NCI-H526 (cell line): ENCODE data around the gene CEP128.

Source experiments
- DNase-seq, 2 experiments: peaks; one replicate each; lab custom pipeline; 2025; lab: John Stamatoyannopoulos, UW

CEP128 gene

DNA sequence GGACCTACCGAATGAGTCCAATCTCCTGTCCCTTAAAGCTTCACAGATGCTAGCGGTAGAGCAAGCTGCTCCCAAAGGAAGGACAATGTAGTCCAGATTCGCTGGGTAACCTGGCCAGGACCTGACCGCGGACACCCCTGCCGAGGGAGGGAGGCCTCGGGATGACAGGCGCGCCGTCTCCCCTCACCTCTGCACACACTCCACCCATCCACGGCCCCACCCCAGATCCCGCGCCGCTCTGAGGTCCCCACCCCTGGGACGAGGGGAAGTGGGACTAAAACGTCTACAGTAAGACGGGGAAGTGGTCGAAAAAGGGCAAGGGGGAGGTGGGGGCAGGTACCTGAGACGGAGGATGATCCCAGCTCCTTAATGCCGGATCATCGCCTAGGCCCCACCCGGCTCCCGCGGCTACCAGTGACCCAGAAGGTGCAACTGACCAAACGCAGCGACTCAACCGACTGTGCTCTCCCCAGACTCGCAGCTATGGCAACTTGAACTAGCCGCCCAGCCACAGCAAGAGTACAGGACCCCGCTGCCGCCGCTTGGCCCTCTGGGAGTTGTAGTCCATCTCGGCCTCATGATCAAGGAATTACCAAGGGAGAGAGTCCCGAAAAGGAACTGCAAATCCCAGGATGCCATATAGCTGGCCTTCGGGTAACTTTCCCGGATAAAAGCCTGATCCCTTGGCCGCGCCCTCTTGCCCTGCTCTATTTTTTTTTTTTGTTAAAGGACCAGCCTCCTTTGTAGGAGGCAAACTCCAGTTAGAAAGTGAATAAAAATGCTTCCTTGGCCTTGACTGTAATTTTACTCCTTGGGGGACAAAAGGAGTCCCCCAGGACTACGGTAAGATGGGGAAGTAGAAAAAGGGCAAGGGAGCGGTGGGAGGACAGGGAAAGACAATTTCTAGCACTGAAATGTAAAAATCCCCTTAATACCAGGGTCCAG is at the start of gene CEP128:
Gene CEP128, minus strand, starts transcription at position 498 of the 945 bp plus-strand sequence.
- peak; percentile 96 to 98 for DNase-seq

DNA sequence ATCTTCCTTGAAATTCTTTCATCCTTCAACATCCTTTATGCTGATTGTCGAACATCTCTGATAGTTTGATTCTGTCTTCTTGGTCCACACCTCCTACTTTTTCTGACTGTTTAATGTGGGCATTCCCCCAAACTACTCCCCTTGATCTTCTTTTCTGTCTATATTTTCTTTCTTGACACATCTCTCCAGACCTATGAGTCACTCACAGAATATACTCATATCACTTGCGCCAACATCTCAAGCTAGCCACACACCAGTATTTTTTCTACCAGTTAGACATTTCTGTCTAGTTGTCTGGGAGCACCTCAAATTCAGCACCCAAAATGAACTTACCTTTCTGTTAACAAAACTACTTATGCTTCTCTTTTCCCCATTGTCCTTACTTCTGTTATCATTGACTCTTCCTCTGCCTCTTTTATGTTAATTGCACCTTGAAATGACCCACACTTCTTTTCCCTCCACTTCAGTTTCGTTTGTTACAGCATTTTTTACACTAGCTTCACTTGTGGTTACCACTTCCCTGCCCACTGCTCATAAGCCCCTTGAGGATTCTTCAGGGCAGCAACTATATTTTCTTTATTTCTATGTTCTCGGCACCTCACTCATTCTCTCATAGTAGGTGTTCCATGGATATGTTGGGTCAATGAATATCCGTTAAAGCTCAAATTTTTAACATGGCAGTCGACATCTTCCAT is 47.3 kb upstream of the CEP128 start:
- no peak for DNase-seq

DNA sequence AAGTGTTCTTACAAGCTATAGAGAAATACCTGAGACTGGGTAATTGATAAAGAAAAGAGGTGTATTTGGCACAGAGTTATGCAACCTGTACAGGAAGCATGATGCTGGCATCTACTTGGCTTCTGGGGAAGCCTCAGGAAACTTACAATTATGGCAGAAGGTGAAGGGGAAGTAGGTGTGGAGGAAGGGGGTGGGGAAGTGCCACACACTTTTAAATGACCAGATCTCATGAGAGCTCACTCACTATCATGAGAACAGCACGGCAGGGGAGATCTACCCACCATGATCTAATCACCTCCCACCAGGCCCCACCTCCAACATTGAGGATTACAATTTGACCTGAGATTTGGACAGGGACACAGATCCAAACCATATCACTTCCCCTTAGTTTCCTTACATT is 46.7 kb upstream of the CEP128 start:
- no peak for DNase-seq

DNA sequence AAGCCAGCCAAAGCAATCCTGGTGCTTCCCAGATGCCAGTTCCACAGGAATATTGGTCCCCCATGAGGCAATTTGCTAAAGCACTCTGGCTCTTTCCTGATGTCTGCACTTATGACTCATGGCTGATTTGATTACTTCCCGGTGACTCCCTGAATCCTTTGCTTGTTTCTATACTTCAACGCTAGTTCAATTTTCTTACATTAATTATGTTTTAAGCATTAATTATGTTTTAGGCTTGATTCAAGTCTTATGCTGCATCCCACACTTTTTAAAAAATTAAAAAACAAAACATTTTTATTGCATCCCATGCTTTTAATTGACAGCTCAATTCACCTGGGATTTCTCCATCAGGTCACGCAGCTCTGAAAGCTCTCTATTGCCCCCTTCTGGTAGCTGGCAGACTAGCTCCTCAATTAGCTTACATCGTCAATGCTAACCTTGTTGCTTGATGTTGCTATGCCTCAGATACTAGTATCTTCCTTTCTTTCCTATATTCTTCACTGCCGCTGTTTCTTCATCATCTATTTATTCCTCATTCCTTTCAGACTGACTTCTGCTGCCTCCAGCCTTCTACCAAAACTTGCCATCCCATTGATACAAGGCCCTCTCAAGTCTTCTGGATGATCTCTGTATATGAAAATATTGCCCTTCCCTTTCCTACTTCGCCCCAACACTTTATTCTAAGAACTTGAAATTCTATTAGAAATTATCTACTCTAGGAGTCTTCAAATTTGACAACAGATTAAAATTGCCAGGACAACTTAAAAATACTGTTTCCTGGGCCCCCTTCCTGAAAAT is 45.9 kb upstream of the CEP128 start:
- DNase-seq = peak; percentile 33 to 83

DNA sequence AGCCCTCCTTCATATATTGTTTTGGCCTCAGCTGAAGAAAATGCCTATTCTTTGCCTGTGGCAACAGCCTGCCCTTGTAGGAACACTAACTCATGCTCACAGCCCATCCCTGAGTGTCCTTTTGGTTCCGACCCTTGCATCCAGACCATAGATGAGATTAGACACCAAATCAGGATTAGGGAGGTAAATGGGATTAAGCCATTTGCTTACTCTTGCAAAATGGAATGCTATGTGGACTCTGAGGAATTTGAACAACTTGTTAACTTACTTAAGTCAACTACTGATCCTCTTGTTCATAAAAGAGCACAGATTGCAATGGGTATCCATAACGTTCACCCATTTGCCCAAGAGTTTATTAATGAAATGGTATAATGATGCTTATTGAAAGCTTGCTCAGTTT is 41.2 kb upstream of the CEP128 start:
- no peak for DNase-seq

DNA sequence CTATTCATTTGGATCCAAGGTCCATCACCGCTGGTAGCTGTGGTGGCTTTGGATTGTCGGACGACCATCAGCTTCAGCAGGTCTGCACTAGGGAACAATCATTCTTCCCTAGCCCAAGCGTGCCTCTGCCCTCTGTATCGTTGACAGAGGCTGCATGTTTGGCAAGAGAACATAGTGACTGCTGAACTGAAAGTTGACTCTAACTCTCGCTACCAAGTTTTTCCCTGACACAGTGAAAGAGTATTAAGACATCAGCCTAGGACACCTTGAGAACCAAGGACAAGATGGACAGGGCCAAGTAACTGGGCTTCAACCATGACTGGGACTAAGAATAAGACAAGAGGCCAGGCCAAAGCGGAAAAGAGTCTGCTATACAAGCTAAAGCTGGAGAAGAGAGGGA is 40.1 kb upstream of the CEP128 start:
- no peak for DNase-seq

DNA sequence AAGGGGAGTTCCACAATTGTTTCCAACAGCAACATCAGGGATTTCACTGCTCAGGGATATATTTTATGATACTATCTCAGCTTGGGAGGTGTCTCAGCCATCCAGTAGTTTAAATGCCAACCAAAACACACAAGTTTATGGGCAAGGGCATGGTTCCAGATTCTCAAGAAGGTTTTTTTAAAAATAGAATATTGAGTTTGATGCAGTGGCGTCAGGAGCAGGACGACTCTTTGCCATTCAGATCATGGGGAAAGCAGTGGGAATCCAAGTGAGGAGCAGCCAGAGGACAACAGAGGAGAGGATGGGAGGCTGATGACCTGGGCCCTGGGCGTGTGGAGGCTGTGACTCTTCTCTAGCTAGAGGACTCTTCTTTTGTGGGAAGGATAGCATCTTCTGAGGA is 39.6 kb upstream of the CEP128 start:
- no peak for DNase-seq

DNA sequence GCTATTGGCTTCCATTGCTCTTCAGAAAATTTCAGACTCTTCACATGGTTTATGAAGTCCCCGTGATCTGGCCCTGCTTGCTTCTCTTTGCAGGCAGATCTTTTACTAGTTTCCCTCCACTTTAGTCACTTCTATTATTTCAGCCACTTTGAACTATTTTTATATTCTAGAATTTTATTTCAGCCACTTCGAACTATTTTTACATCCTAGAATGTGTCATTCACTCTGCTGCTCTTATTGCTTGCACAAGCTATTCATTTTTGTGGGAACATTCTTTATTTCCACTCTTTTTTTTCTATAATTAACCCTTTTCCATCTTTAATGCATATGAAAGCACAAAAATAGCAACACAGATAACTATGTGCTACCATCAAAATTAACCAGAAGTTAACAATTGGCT is 38.4 kb upstream of the CEP128 start:
- no peak for DNase-seq

DNA sequence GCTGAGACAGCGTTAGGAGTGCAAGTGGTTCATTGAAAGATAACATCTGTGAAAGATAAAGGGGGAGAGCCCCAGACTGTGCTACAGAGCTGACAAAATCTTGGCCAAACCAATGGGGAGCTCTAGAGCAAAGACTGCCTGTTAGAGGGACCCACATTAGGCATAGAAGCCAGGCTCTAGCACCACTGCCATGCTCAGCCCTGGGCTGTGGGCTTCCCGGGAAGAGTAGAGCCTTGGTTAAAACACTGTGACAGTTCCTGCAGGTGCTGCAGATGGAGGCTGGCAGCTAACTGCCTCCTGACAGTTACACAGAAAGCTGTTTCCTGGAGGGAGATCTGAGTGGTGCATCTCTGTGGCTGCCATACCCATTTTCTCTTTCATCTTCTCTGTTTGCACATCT is 36.9 kb upstream of the CEP128 start:
- DNase-seq = no peak

DNA sequence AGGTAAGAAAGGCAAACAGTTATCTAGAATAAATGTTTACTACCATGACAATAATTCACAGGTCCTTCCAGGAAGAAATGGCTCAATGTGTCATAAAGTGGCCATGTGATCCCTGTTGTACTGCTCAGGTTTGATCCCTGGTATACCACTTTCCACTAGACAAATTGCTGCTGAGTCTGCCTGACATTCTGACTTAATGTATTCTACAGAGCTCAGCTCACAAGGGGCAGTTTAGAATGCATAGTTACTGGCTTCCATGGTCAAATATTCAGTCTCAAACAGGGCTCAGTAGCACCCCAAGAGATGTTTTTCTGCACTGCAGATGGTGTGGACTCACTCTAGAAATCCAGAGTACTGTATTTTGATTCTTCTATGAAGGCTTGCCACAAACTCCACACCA is 35.7 kb upstream of the CEP128 start:
- DNase-seq = no peak

DNA sequence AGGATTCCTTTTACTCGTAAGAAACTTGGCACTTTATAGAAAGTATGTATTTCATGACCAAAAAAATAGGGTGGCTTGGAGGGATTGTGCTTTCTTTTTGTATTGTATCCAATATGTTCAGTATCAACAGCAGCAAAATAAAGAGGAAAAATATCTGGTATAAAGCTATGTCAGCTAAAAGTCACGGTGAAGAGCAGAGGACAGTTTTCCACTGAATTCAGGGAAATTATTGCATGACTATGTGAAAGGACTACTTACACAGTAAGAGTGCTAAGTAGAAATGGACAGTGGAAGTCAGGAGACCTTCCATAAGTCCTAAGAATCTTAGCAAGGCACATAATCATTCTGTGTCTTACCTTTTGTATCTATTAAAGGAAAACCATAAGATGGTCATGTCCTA is 33.1 kb upstream of the CEP128 start:
- no peak for DNase-seq

DNA sequence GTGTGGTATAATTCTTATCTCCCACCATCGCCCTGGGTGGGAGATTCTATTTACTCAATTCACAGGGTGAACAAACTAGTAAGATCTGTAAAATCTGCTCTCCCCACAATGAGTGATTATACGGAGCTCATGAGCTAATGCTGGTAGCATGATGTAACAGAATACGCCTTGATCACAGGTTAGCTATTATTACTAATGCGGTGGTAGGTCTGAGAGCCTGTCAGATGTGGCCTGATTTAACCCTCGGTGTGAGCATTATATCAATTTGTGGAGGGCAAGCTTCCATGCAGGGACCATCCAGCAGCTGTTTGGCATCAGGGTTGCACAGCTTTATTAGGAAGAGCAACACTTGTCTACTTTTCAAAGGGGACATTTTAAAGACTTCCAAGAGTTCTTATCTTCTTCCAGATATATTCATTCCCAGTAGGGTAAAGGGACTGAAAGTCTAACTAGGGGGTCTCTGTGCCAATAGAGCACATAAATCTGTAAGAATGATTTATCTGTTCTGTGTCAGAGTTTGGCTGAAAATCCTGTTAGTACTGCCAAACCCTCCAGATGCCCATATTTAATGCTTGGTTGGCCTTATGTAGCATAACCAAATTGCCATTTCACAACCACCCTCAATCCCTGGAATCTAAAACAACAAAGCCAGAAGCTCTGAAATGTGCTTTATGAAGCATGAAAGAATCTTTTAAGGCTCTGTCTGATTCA is 32.5 kb upstream of the CEP128 start:
- DNase-seq = peak; percentile 7 to 27

DNA sequence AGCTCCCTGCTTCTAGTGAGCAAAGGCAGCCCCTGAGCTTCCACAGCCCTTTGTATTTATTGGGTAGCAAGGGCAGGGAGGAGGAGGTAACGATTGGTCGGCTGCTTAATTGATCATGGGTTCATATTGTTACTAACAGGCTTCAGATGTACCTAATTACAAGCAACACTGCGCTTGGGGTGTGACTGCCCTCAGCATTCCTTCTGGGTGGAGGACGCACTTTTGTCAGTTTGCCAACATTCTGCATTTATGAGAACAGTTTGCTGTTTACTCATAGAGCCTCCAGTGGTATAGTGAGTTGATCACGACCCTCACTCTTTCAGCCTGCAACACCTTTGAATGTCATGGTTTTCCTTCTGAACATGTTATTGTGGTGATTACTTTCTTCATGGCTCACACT is 23.5 kb upstream of the CEP128 start:
- no peak for DNase-seq

DNA sequence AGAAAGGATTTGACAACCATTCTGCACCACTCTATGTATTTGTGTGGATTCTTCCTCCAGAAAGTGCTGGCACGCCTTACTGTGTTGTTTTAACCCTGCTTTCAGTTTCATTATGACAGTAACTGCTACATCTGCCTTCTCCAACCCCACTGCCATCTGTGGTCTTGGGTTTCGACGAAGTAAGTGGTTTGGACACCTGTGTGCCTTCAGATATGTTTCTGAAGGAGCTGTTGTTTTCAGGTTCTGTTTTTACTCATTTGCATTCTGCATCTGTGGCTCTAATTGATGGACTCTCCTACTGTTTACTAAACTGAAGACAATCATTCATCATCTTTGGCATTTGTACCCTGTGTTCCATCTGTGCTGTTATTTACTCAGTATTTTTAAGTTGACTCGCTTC is 18.0 kb upstream of the CEP128 start:
- no peak for DNase-seq

DNA sequence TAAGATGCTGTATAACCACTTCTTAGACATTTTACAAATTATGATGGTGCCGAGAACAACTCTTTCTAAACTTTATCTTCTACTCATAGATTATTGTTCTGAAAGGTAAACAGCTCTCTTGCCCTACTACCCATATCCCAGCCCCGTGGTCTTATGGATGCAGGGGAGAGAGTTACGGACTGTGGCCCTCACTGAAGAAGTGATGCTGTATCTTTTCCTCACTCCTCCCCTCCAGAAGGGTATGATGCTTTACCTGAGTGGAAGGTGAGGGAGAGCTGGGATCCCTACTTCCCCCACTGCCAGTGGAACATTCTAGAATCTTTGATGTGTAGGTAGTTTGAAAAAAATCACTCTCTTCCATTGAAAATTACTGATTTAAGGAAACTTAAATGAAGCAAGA is 17.4 kb upstream of the CEP128 start:
- no peak for DNase-seq

DNA sequence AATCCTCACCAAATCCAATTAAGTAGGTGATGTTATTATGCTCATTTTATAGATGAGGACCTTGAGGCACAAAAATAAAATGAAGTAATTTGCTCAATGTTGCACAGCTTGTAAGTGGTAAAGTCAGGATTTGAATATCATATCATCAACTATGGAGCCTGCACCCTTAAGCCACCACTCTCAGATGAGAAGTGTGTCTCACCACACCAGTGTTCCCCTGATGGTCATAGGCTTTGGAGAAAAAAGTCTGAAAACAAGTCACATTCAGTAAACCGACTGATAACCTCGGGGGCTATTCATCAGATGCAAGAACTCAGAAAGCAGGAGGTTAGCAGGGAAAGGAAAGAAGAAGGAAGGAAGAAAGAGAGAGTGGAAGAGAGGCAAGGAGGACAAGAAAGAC is 16.7 kb upstream of the CEP128 start:
- DNase-seq = no peak

DNA sequence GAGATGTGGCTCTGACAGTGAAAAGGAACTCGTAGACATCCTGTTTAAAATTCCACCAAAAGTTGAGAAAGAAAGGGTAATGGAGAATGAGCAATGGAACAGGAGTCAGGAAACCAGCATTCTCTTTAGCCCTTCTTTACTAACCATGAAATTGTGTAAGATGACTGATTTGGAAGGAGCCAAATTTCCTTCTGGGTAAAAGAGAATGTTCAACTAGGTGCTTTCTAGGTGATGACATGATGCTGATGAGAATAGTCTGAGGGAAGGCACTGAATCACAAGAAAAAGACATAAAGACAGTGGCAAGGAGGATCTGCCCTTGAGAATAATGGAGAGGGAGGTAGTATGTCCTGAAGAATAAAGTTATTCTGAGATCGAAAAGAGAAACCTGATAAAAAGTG is 16.1 kb upstream of the CEP128 start:
- no peak for DNase-seq

DNA sequence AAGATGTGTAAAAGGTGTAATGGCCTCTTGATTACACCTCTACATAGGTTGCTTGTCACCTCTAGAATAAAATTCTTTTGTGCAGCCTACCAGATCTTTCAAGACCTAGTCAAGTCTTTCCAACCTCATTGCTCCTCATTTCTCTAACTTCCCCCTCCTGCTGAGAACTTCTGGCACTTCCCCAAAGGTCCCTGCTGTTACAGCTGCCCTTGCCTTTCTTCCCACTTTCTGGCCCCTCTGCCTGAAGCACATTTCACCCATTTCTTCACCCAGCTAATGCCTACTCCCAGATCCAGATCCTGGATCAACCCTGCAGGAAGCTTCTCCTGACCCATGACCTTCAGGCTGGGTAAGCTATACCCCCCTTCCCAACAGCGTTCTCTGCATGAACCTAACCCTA is 15.4 kb upstream of the CEP128 start:
- no peak for DNase-seq

DNA sequence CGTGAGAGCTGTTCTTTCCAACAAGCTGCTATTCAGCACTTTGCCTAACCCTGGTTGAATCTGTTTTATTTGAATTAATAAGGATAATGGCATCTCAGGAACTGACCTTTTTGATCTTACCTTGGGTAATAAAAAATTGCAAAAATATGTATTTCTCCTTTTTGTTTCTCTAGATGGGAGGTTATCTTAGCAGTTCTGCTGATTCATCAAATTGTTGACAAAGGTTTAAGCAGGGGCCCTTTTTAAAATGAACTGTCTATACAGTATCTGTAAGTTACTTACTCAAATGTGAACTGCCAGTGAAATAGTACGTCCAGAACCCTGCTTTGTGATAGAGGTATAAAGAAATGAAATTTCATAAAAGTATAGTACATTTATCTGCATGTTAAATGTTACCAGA is 14.6 kb upstream of the CEP128 start:
- no peak for DNase-seq

DNA sequence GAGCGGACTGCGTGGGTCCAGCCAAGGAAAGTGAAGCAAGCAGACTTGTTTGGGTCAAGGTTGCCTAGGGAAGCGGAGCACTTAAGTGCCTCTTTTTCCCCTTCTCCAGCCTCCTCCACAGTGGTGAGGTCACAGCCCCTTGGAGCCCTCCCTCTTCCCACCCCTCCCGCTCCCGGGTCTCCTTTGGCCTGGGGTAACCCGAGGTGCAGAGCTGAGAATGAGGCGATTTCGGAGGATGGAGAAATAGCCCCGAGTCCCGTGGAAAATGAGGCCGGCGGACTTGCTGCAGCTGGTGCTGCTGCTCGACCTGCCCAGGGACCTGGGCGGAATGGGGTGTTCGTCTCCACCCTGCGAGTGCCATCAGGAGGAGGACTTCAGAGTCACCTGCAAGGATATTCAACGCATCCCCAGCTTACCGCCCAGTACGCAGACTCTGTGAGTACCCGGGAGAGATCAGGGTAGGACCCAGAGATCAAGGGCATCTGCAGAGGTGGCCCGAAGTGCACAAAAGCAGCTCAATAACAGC is 13.9 kb upstream of the CEP128 start, which contains the start of gene TSHR:
Gene TSHR, plus strand, starts transcription at position 206 of the 526 bp plus-strand sequence. Its CDS starts 60 bp downstream, at position 266.
- no peak for DNase-seq

DNA sequence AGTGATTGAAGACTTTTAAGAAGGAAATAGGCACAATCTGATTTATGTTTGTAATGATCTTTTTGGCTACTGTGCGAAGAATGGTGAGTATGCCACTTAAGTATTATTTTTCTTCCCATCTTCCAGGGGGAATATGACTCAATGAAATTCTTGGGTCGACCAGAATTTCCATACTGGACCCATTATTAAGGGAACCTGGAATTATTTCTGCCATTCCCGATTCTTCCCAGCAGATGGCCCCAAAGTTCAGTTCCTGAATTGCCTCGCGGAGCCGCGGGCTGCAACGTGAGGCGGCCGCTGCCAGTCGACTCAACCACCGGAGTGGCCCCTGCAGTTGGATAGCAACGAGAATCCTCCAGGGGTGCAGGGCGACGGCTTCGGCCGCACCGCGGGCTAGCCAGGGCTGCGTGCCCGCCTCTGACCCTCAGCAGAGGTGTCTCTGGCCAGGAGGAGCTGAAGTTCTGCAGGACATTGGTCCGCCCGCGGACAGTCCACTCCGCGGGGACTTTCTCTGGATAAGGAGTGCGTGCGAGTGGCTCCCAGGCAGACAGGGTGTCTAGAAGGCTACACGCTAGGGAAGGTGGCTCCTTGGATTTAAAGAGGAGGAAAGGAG is 13.3 kb upstream of the CEP128 start:
- peak; percentile 29 to 88 for DNase-seq
